ENCODE results near the gene TNPO3.

Gene TNPO3

GRCh38 chr7:129091484-129092002, 36.6 kb upstream of the TNPO3 start:
- Histone ChIP-seq H3K79me2 (ENCODE audit: insufficient read depth, low read depth) (no peaks in the 10 kb centered on the region), H3K27me3 (ENCODE audit: insufficient read depth, low read depth) (no peaks in the 10 kb centered on the region), H2AFZ (ENCODE audit: low read depth) (peak overlapping the region; percentile 47), H3K27ac (no peak overlapping the region), H3K4me3 (IDR thresholded peaks at IDR 0.05; ENCODE audit: insufficient read depth, low read depth, low read length) (no peak overlapping the region), H3K4me2 (peak overlapping the region; percentile 22), H3K9ac (peak overlapping the region; percentile 8; the same call in 1 of the 2 replicates), H3K36me3 (ENCODE audit: insufficient read depth) (no peaks in the 10 kb centered on the region), H3K4me1 (ENCODE audit: low read depth, poor library complexity, severe bottlenecking) (peaks cover 51% of the 10 kb centered on the region), H4K20me1 (ENCODE audit: insufficient read depth) (no peaks in the 10 kb centered on the region)
- peak; percentile 99 for TF ChIP-seq CTCF (conservative IDR thresholded peaks at IDR 0.05; ENCODE audit: low read depth, low read length)

- H3K27me3 ChIP-seq (ENCODE audit: insufficient read depth, low read depth), result no peaks in the 10 kb centered on the region
- H3K9ac ChIP-seq, result no peak overlapping the region
- peak overlapping the region; percentile 21; the same call in 1 of the 2 replicates for H3K27ac ChIP-seq
- no peaks in the 10 kb centered on the region for H4K20me1 ChIP-seq (ENCODE audit: insufficient read depth)
- H3K79me2 ChIP-seq (ENCODE audit: insufficient read depth, low read depth), result no peaks in the 10 kb centered on the region
- H3K4me2 ChIP-seq, result peak overlapping the region; percentile 50
- no peak for TF ChIP-seq CTCF (conservative IDR thresholded peaks at IDR 0.05; ENCODE audit: low read depth, low read length)
- H3K4me1 ChIP-seq (ENCODE audit: low read depth, poor library complexity, severe bottlenecking), result peaks cover 48% of the 10 kb centered on the region
- no peak overlapping the region; the same call in 1 of the 2 replicates for H2AFZ ChIP-seq (ENCODE audit: low read depth)
- H3K36me3 ChIP-seq (ENCODE audit: insufficient read depth), result no peaks in the 10 kb centered on the region
- H3K4me3 ChIP-seq (IDR thresholded peaks at IDR 0.05; ENCODE audit: insufficient read depth, low read depth, low read length), result no peak overlapping the region
Measured at GRCh38 chr7:129090300-129090907, 35.5 kb upstream of the TNPO3 start.

GRCh38 chr7:129089521-129090212, 34.8 kb upstream of the TNPO3 start:
- no peaks in the 10 kb centered on the region for H3K79me2 ChIP-seq (ENCODE audit: insufficient read depth, low read depth)
- TF ChIP-seq CTCF (conservative IDR thresholded peaks at IDR 0.05; ENCODE audit: low read depth, low read length), result no peak
- peak overlapping the region; percentile 21; the same call in 1 of the 2 replicates for H3K27ac ChIP-seq
- H3K9ac ChIP-seq, result no peak overlapping the region
- peak overlapping the region; percentile 50 for H3K4me2 ChIP-seq
- no peak overlapping the region for H3K4me3 ChIP-seq (IDR thresholded peaks at IDR 0.05; ENCODE audit: insufficient read depth, low read depth, low read length)
- H4K20me1 ChIP-seq (ENCODE audit: insufficient read depth), result no peaks in the 10 kb centered on the region
- H3K36me3 ChIP-seq (ENCODE audit: insufficient read depth), result no peaks in the 10 kb centered on the region
- peaks cover 40% of the 10 kb centered on the region for H3K4me1 ChIP-seq (ENCODE audit: low read depth, poor library complexity, severe bottlenecking)
- peak overlapping the region; percentile 11; the same call in 1 of the 2 replicates for H2AFZ ChIP-seq (ENCODE audit: low read depth)
- H3K27me3 ChIP-seq (ENCODE audit: insufficient read depth, low read depth), result no peaks in the 10 kb centered on the region

- Histone ChIP-seq H3K27me3 (ENCODE audit: insufficient read depth, low read depth) (no peaks in the 10 kb centered on the region), H3K4me1 (ENCODE audit: low read depth, poor library complexity, severe bottlenecking) (peaks cover 18% of the 10 kb centered on the region), H4K20me1 (ENCODE audit: insufficient read depth) (no peaks in the 10 kb centered on the region), H3K27ac (no peak overlapping the region), H3K4me2 (no peak overlapping the region), H3K9ac (no peak overlapping the region), H2AFZ (ENCODE audit: low read depth) (no peak overlapping the region), H3K36me3 (ENCODE audit: insufficient read depth) (no peaks in the 10 kb centered on the region), H3K79me2 (ENCODE audit: insufficient read depth, low read depth) (no peaks in the 10 kb centered on the region), H3K4me3 (IDR thresholded peaks at IDR 0.05; ENCODE audit: insufficient read depth, low read depth, low read length) (no peak overlapping the region)
- TF ChIP-seq CTCF (conservative IDR thresholded peaks at IDR 0.05; ENCODE audit: low read depth, low read length), result no peak
Measured at GRCh38 chr7:129084801-129085551, 30.1 kb upstream of the TNPO3 start.

Data from KMS-11 (cell line).